NCI-H1092 treated with DMSO at 0.1 percent for 48 hours (cell line): ENCODE data around the gene KDM4D.
"Not testable (repeated sequence)": the region's sequence is repeated elsewhere in the genome, so short reads cannot be mapped to it uniquely, and the experiment has no call there.

Experiments
- DNase-seq: peaks from one replicate; lab custom pipeline; 2025; lab: John Stamatoyannopoulos, UW

KDM4D gene

DNA sequence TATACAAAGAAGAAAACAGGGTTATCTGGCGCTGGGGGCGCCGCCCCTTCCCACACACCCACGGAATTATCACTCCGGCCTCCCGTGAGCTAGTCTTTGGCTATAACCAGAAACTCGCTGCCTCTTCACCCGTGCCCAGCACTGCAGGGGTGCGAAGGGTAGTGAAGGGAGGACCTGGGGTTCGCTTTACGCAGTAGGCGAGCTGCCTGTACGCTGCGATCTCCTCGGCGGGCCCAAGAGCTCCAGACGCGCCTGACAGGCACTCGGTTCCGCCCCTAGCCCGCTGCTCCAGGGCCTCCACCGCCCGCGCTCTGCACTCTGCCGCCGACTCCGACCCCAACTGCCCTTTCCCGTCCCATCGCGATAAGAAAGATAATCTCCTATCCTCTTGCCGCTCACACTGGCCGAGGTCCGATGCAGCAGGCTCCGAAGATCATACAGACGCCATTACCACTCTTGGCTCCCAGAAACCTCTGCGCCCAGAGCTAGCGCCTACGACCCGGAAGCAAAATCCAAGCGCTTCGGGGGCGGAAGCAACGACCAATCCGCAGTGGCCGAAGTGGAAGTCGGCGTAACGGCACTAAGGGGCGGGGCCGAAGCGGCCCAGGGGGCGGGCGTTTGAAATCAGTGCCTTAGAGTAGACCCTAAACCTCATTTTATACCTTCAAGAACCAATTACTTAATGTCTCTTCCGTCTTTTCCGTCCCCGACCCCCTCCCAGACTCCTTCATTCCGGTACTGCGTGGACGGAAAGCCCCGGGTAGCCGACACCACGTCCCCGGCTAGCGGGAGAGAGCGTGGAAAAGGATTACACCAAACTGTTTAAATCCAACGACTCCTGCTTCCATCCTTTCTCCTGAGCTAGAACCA, at the start of gene KDM4D, which contains the start of gene CWC15:
KDM4D (plus strand) TSS at position 611 of the 870 bp plus-strand sequence. CDS start 23,664 bp downstream, outside the sequence.
CWC15 (minus strand) TSS at position 458 of the 870 bp plus-strand sequence. CDS start 1,371 bp downstream, outside the sequence.
- peak; percentile 95 for DNase-seq

DNA sequence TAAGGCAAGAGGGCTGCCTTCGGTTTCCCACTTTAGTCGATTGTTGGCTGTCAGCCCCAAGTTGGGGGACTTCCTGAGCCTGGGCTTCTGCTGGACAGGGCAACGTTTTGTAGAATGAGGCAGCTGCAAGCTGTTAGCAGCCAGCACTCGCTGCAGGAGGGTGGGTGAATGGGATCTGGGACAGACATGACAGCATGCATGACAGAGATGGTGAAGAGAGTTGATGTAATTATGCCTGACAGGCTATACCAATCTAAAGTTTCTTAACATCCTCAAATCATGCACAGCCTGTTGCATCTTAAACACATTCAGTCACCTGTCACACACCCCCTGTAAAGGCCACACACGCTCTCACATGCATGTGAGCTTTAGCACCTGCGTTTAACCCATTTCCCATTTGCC, 49.3 kb upstream of the KDM4D start:
- no peak for DNase-seq

DNA sequence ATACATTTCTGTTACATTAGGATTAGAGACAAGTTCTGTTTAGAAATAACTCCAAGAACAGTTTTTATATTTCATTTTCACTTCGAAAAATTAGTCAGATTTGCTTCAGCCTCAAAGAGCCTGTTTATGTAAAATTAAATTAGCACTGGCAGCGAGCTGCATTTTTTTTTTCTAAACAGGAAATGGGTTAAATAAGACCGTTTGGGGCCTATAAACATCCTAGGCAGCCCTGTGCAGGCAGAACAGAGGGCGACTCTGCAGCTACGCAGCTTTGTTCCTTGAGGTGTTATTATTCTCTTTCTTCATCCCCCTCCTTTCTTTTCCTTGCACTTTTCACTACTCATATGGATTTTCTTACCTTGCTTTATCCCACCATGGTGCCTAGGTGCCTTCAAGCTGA, 48.9 kb upstream of the KDM4D start:
- no peak for DNase-seq

DNA sequence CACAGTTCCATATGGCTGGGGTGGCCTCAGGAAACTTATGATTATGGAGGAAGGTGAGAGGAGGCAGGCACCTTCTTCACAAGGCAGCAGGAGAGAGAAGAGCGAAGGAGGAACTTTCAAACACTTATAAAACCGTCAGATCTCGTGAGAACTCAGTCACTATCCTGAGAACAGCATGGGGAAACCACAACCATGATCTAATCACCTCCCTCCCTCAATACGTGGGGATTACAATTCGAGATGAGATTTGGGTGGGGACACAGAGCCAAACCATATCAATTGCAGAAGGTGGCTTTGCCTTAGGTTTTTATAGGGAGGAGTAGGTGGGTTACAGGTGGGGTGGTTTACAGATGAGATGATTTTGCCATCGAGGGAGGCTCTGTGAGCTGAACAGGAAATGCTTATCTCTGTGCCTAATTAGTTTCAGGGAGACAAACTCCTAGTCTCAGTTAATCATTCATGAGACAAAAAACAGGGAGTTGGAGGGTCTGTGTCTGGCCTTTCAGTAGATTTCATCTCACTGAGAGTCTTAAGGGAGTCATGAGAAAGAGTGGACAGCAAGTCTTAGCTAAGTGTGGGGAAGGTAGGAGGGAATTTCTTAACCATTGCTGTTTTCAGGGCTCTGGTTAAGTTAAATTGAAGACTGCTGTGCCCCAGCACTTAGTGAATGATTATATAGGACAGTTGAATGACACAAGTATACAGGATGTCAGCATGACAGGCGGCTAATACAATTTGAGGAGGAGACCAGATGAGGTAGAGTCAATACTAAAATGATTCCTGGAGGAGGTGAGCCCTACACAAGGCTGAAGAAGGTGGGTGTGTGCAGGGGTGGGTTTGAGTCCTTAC, 47.9 kb upstream of the KDM4D start:
- no peak for DNase-seq

DNA sequence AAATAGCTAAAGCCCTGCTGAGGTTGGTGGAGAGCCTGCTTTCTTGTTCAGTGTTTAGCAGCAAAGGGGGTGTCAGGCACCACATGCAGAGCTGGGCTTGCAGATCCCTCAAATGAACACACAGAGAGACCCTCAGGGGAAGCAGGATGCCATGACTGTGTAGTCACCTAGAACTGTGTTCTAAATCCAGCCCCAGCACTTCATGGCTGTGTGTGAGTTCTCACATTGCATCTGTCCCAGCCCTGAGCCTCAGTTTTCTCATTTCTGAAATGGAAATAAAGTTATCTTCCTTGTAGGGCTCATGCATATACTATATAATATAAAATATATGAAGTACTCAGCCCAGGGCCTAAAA, 47.3 kb upstream of the KDM4D start:
- DNase-seq, result no peak

DNA sequence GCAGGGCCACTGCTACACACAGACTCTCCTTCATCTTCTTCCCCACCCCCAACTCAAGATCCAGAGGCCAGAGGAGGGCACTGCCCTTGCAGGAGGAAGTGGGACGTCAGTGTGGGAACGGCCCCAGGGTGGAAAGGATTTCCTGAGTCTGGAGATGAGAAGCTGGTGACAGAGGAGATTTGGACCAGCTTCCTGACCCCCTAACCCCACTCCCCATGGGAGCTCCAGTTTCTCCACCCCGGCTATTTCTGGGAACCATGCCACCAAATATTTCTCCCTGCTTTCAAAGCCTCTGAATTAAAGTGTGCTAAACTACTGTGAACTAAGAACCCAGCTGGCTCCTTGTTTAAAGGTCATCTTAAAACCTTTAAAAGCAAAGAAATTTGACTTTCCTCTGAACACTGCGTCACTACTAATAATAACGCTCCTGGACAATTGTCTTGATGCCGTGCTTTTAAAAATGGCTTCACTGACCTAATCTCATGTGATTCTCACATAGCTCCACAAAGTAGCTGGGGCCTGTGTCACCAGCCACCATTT, 46.7 kb upstream of the KDM4D start:
- DNase-seq, result no peak

DNA sequence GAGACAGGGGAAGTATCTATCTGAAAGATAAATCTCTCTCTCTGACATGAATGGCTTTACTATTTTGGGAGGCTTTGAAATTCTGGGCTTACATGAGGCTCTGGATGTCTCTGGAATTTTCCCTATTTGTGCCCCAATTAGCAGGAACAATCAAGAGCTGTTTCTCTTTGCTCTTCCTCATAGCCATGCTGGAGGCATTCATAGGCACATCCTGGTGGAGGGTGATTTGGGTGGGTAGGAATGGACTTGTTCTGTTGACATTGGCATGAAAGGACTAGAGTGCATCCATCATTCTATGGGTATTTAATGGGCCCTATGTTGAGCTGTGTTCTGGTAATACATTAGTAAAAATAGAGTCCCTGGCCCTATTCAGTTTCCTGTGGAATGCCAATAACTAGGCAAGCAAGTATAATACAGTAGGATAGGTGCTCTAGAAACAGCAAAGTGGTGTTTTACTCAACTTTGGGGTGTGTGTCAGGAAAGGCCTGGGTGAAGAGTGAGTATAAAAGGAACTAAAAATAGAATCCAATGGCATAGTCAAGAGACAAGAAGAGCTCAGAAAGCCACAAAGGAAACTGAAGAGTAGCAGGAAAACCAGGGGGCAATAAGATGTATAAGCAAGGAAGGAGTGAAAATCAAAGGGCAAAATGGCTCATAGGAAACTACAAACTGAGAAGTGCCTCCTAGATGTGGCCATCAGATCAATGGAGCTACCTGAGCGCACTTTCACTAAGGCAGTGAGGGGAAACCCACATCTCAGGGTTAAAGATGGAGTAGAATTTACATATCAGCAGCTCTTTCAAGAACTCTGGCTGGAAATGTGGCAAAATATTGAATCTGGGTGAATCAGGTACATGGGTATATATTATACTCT, 45.2 kb upstream of the KDM4D start:
- no peak for DNase-seq

DNA sequence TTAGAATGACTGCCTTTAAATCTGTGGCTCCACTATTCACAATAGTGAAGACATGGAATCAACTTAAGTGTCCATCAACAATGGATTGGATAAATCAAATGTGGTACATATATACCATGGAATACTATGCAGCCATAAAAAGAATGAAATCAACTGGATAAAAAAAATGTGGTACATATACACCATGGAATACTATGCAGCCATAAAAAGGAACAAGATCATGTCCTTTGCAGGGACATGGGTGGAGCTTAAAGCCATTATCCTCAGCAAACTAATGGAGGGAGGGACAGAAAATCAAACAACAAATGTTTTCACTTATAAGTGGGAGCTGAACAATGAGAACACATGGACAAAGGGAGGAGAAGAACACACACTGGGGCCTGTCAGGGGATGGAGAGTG, 41.4 kb upstream of the KDM4D start:
- not testable (repeated sequence) for DNase-seq

DNA sequence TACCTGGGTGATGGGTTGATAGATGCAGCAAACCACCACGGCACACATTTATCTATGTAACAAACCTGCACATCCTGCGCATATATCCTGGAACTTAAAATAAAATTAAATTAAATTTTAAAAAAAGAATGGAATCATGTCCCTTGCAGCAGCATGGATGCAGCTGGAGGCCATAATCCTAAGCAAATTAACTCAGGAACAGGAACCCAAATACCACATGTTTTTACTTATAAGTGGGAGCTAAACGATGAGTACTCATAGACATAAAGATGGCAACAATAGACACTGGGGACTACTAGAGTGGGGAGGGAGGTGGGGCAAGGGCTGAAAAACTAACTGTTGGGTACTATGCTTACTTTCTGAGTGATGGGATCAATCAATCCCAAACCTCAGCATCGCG, 41.0 kb upstream of the KDM4D start:
- DNase-seq, result no peak

DNA sequence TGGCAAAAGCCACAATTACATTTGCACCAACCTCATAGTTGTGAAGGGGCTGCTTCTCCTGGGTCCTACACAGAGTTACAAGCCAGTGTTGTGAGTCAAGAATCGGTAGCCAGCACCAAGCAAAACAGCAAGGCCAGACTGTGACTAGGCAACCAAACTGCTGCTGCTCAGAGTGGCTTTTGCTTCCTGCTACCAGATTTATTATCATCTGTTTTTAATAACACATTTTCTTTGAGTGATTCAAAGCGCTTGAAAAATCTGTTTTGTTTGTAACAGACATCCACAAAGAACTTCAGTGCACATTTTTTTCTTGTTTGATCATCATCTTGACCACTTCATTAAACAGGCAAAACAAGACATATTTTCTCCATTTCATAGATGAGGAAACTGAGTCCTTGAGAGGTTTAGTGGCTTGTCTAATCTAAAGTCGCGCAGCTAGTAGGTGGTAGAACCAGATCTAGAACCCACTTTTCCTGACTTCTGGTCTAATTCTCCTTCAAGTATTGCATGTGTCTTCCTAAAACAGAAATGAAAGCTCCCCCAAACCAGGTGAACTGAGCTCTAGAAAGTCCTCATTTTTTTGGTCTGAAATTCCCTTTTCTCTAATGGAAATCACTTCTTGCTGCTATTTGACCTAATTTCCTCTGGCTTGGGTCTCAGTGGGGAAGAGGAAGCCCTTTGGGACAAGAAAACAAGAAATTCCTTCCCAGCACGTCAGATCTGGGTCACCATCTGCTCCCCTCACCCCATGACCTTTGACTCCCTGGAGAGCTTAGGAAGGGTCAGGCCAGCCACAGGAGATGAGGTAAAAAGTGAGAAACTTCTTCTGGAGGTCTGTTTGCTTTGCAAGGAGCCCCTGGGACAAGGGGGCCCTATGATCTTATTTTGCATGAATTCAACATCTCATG, 40.0 kb upstream of the KDM4D start:
- no peak for DNase-seq

DNA sequence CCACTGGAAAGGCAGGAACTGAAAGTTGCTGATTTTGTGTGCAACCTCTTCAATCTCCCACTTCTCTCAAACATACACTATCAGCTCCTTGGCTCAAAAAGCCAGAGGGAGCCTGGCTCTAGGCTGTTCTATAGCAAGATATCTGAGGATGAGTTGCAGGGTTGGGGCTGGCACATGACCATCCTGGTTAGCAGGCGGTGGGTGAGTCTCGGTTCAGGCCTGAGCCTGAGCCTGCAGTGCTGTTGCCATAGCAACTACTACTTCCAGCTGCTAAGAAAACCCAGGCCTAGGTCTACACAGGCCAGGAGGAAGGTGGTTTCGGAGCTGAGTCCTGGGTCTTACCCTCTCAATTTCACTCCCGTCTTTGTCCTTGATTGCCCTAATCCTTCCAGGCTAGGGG, 39.1 kb upstream of the KDM4D start:
- no peak for DNase-seq

DNA sequence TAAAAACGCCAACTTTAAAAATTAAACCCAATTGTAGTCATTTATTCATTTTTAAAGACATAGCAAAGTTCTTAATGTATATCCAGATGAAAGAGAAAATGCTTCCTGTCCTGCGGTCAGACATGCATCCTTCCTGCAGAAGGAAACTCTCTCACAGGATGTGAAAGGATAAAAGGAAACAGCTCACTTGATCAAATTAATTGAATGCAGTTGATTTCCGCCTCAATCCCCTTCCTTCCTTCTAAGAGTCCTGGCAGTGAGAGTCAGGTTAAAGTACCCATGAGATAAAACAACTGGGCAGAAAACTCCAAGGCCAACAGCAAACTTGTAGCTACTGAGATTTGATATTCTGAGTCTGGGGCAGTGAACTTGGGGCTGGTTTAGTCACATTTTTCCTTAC, 38.7 kb upstream of the KDM4D start:
- no peak for DNase-seq

DNA sequence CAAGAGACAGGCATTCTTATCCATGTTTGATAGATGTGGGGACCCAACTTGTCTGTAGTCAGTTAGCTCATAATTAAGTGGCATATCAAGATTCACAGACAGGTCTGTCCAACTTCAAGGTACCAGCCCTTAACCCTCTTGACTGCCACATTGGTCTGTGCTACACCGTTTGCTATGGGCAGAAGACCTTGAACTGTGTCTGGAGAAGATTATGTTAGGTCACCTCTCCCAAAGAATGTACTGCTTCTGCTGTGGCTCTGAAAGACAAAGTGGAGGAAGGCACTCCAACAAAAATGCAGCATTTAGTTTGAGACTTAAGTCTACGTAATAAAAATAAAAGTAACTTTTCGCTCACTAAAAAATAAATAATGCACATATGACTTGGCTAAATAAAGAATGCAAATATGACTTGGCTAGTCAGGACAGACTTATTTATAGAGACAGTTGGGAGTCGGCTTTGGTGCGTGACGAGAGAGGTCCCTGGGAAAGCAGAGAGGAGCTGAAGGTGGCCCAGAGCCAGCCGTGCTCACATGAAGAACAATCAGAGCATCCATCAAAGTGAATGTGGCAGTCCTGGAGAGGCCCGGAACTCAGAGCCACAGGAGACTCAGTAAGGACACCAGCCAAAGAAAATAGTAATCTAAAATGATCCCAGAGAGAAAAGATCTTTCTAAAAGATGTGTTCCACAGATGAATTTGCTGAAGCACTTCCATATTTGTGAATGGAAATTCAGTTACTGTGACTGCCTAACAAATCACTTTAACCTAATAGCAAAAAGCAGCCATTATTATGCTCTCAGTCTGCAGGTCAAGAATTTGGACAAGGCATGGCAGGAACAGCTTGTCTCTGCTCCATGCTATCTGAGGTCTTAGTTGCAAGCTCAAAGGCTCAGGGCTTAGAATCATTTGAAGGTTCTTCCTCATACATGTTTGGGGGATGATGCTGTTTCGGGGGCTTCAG, 35.1 kb upstream of the KDM4D start:
- peak; percentile 68 for DNase-seq

DNA sequence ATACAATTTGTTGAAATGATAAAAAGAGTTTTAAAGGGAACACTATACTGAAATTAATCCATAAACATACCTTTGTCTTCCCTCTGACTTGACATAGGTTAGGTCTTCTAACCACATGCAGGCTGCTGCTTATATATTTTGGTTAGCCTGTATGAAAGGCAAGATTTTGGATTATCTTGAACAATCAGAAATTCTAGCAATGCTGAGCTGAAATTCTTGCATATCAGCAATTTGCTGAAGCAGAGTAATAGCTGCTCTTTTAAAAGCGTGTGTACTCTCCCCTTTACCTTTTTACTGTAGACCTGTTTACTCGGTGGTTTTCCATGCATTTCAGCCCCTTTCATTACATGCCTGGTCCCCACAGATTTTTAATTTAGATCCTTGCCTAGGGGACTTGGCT, 34.2 kb upstream of the KDM4D start:
- no peak for DNase-seq

DNA sequence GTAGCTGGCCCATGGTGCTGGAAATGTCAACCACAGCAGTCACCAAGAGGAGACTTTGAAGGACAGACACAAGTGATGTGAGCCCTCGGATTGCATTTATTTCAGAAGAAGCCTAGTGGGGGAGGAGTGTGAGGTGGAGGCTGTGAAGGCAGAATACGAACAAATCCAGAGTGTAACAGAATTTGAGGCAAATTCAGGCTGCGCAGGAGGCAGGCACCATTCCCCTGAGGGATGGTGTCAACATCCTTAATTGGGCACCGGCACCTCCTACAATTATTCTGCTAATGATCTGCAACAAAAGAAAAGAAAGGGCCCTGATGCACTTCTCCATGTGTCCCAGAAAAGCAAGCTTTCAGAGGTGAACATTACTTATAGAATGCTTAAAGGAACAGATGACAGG, 32.4 kb upstream of the KDM4D start:
- no peak for DNase-seq

DNA sequence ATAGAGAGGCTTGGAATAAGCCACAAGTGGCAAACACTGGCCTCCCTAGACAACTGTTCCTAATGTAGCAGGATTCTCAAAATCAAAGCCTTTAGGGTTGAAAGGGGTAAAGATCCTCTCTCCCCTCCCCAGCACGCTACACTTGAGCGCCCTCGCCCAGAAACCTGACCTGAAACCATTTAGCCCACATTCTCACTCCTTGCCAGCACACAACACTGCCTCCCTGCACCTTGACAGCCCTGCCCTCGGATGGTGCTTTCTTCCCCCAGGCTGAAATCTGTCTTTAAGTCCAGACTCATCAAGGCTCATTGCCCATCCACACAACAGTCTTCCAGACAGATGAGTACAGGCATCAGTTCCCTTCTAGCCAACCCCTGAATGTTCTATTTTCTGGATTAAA, 26.7 kb upstream of the KDM4D start:
- no peak for DNase-seq

DNA sequence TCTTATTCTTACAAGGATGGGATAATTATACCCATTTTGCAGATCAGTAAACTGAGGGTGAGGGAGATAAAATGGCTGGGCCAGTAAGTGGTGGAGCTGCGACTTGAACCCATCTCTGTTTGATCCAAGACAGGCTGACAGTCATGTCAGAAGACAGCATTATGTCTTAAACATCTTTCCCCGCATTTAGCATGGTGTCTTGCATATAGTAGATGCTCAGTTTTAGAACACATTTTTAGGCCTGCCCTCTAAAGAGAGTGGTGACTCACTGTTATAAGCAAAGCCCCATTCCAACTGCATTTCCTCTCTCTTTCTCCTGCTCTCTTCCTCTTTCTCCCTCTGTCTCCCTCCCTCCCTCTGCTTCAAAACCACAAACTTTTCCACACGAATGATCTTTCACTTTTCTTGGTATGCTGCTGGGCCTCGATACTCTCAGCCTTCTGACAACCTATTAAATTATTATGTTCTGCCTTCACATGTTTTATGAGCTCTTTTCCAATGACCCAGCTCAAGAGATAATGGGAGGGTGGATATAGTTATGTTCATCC, 25.4 kb upstream of the KDM4D start:
- DNase-seq, result no peak

DNA sequence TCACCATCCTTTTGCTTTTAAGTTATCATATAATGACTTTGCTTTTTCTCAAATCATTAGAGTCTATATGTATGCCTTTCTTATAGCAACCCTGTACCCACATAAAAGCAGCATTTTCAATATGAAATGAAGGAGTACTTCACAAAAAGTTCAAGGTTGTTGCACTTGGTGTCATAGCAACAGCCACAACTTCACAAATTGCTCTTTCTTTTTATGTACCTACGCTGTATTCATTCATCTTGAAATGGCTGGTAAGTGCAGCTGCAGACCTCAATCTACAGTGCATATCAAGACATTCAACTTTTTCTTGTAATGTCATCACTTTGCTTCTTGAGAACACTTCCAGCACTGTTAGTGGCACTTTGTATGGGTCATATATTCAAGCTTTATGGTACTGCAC, 18.8 kb upstream of the KDM4D start:
- DNase-seq, result no peak

DNA sequence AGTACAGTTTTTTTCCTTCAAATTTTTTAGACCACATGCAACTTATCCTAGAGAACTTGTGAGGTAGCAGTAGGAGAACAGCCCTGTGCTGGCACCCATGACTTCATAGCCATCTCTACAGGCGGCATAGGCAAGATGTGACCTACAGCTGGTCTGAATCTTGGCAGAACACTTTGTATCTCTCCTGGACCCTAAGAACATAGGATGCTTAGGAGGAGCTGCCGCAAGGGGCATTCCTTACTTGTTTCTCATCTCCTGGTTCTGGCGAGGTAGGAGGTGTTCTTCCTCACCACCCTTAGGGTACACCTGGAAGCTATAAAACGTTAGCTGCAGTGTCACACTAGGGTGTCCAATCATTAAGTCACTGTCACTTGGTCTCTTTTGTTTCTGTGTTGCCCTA, 16.5 kb upstream of the KDM4D start:
- DNase-seq, result no peak
